Neuronal stem cell (in vitro differentiated cells): ENCODE data around the gene IQCH.
"Not testable (repeated sequence)": the region's sequence is repeated elsewhere in the genome, so short reads cannot be mapped to it uniquely, and the experiment has no call there.

Experiments
- DNase-seq: peaks from one replicate; pipeline ENCODE4 v3.0.0-alpha.2; 2013; ENCODE audit warnings: low spot score
- H2AFZ ChIP-seq: one replicate; pipeline ENCODE4 v1.6.1; 2013; ENCODE audit warnings: mild to moderate bottlenecking, low read length, inconsistent platforms
- H2AK5ac ChIP-seq: 2 replicates; pipeline ENCODE4 v1.6.1; 2013; ENCODE audit warnings: low read depth, mild to moderate bottlenecking, inconsistent platforms, low read length, moderate library complexity, mixed read lengths
- H2BK120ac ChIP-seq: 2 replicates; pipeline ENCODE4 v1.6.1; 2013; ENCODE audit warnings: low read depth, mild to moderate bottlenecking, inconsistent platforms, low read length, moderate library complexity, mixed read lengths
- H2BK12ac ChIP-seq: one replicate; pipeline ENCODE4 v1.6.1; 2013; ENCODE audit warnings: low read length, inconsistent platforms
- H2BK15ac ChIP-seq: 2 replicates; pipeline ENCODE4 v1.6.1; 2013; ENCODE audit warnings: mild to moderate bottlenecking, low read length, inconsistent platforms, mixed read lengths
- H2BK5ac ChIP-seq: one replicate; pipeline ENCODE4 v1.6.1; 2013; ENCODE audit warnings: inconsistent platforms, mild to moderate bottlenecking, low read length, moderate library complexity
- H3K14ac ChIP-seq: one replicate; pipeline ENCODE4 v1.6.1; 2013; ENCODE audit warnings: low read length, inconsistent platforms
- H3K18ac ChIP-seq: 2 replicates; pipeline ENCODE4 v1.6.1; 2013; ENCODE audit warnings: low read length, inconsistent platforms
- H3K23ac ChIP-seq: 2 replicates; pipeline ENCODE4 v1.6.1; 2013; ENCODE audit warnings: low read depth, mild to moderate bottlenecking, mixed read lengths, low read length, inconsistent platforms; ENCODE audit not compliant: poor library complexity
- H3K27ac ChIP-seq: replicated peaks from 3 replicates; pipeline ENCODE4 v1.5.1; 2013; ENCODE audit warnings: low read length, inconsistent platforms
- H3K27me3 ChIP-seq, 3 experiments: 2 replicates each; pipeline ENCODE4 v1.6.1; 2013; ENCODE audit warnings: low read length in 3 of 3, mild to moderate bottlenecking in 2 of 3, inconsistent platforms in 1 of 3, low read depth in 1 of 3, mixed read lengths in 1 of 3, moderate library complexity in 1 of 3; ENCODE audit not compliant: control insufficient read depth in 3 of 3, insufficient read depth in 3 of 3
- H3K36me3 ChIP-seq, 2 donors: replicated peaks in 1 of 2; 2 replicates each; pipeline ENCODE4 v1.6.1; 2013; ENCODE audit warnings: low read length in 2 of 2; ENCODE audit not compliant: control insufficient read depth in 2 of 2, insufficient read depth in 2 of 2
- H3K4ac ChIP-seq: 2 replicates; pipeline ENCODE4 v1.6.1; 2013; ENCODE audit warnings: inconsistent platforms, mild to moderate bottlenecking, low read length, moderate library complexity
- H3K4me1 ChIP-seq, 2 donors: 1 replicate in 1 of 2; 2 replicates in 1 of 2; pipeline ENCODE4 v1.6.1; 2013; ENCODE audit warnings: low read length in 2 of 2, low read depth in 1 of 2; ENCODE audit not compliant: control insufficient read depth in 2 of 2, insufficient read depth in 1 of 2
- H3K4me2 ChIP-seq: one replicate; pipeline ENCODE4 v1.6.1; 2013; ENCODE audit warnings: mild to moderate bottlenecking, low read length, inconsistent platforms; ENCODE audit not compliant: insufficient read depth, poor library complexity, severe bottlenecking
- H3K4me3 ChIP-seq, 2 donors: 2 replicates each; pipeline ENCODE4 v1.5.1; 2013; ENCODE audit warnings: low read length in 2 of 2, mild to moderate bottlenecking in 2 of 2, inconsistent platforms in 1 of 2, moderate library complexity in 1 of 2
- H3K79me1 ChIP-seq: one replicate; pipeline ENCODE4 v1.6.1; 2013; ENCODE audit warnings: low read depth, mild to moderate bottlenecking, inconsistent platforms, low read length, moderate library complexity
- H3K9ac ChIP-seq: one replicate; pipeline ENCODE4 v1.6.1; 2013; ENCODE audit warnings: mild to moderate bottlenecking, low read depth, low read length, inconsistent platforms; ENCODE audit not compliant: poor library complexity
- H3K9me3 ChIP-seq, 2 donors: replicated peaks in 1 of 2; 2 replicates each; pipeline versions ENCODE3 to v1.6.1; 2013; ENCODE audit warnings: low read length in 2 of 2, mild to moderate bottlenecking in 2 of 2, inconsistent platforms in 1 of 2, low read depth in 1 of 2, mixed read lengths in 1 of 2, moderate library complexity in 1 of 2; ENCODE audit not compliant: control insufficient read depth in 2 of 2, insufficient read depth in 1 of 2
- H4K8ac ChIP-seq: one replicate; pipeline ENCODE4 v1.6.1; 2013; ENCODE audit warnings: low read depth, mild to moderate bottlenecking, inconsistent platforms, low read length, moderate library complexity
- H4K91ac ChIP-seq: one replicate; pipeline ENCODE4 v1.6.1; 2013; ENCODE audit warnings: low read length, low read depth, mild to moderate bottlenecking, inconsistent platforms; ENCODE audit not compliant: poor library complexity
- WGBS, 2 donors: extraction: QIAGEN DNeasy Blood & Tissue Kit; methylation state at CpG; one replicate each; pipeline ENCODE4 v1.1.7; 2013; ENCODE audit warnings: missing lambda C conversion rate in 2 of 2, mixed read lengths in 1 of 2; ENCODE audit not compliant: insufficient read length in 2 of 2, insufficient replicate concordance in 1 of 2; ENCODE audit errors: extremely low coverage in 2 of 2; 5-methylcytosine and 5-hydroxymethylcytosine counted together

Gene IQCH

GRCh38 chr15:67433495-67434099 is 179.0 kb downstream of the IQCH start:
- Histone ChIP-seq H2BK120ac (no peak overlapping the region), H3K79me1 (no peaks in the 10 kb centered on the region), H2AK5ac (no peak overlapping the region), H2BK15ac (no peak overlapping the region), H2BK12ac (no peak overlapping the region), H2AFZ (no peak overlapping the region), H3K4me3 (no peak overlapping the region), H3K18ac (no peak overlapping the region), H3K27ac (no peak overlapping the region), H3K14ac (no peak overlapping the region), H3K4ac (no peak overlapping the region), H3K4me2 (no peak overlapping the region), H3K27me3 (no peaks in the 10 kb centered on the region), H3K36me3 (no peaks in the 10 kb centered on the region), H3K9me3 (no peaks in the 10 kb centered on the region), H3K4me1 (no peaks in the 10 kb centered on the region), H2BK5ac (no peak overlapping the region), H4K91ac (no peak overlapping the region), H4K8ac (no peak overlapping the region), H3K23ac (no peak overlapping the region), H3K9ac (no peak overlapping the region)
- WGBS, 2 donors = no CpG with 5 or more reads among the region's 3 CpGs
- DNase-seq = peak; percentile 37

DNA sequence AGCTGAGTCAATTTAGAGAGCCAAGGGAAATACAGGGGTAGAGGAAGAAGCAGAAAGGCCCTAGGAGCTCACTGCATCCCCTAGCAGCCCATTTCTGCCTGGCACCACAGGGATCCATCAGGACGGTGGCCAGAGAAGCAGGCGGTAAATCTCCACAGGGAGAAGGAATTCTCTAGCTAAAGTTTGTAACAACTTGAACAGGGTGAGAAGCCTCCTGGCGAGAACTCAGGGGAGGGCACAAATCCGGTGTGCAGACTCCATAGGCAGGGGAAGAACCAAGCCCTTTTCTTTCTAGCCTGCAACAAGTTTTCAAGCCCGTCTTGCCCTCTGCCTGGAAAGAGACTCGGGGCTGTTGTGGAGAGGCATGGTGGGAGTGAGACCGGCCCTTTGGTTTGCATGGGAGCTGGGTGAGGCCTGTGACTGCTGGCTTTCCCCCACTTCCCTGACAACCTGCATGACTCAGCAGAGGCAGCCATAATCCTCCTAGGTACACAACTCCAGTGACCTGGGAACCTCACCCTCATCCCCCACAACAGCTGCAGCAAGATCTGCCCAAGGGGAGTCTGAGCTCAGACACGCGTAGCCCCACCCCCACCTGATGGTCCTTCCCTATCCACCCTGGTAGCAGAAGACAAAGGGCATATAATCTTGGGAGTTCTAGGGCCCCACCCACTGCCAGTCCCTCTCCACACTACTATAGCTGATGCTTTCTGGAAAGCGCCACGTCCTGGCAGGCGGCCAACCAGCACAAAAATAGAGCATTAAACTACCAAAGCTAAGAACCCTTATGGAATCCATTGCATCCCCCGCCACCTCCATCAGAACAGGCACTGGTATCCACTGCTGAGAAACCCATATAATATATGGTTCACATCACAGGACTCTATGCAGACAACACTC is 182.0 kb downstream of the IQCH start:
- peak overlapping the region; percentile 41 for H2BK12ac ChIP-seq
- not testable (repeated sequence) for H3K27ac ChIP-seq
- WGBS, 2 donors = no CpG with 5 or more reads among the region's 13 CpGs

DNA sequence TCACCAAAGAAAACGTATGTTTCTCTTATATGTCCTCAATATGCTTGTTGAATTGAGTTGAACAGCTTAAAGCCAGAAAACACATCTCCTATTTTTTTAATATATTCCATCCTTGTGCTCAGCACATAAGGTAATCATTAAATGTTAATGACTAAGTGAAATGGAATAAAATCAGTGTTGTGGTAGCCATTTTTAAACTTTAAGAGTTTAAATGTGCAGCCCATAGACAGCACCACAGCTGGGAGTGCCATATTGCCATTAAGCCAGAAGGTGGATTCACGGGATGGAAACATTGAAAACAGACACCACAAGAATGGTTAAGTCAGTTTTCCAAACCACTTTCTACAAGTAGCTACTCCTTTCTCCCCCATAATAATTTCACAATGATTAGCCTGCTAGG is 189.5 kb downstream of the IQCH start:
- no peak overlapping the region for H3K4me2 ChIP-seq
- no peak overlapping the region for H3K4me3 ChIP-seq
- H3K79me1 ChIP-seq = no peaks in the 10 kb centered on the region
- H3K4me1 ChIP-seq = no peaks in the 10 kb centered on the region
- peaks cover 0 to 3% of the 10 kb centered on the region in 2 donors for H3K9me3 ChIP-seq
- no peak overlapping the region for H3K9ac ChIP-seq
- no peaks in the 10 kb centered on the region for H3K27me3 ChIP-seq
- H3K27ac ChIP-seq = no peak overlapping the region
- DNase-seq = no peak
- no peak overlapping the region for H2BK15ac ChIP-seq
- H2BK120ac ChIP-seq = no peak overlapping the region
- no peak overlapping the region for H2BK5ac ChIP-seq
- no peak overlapping the region for H3K4ac ChIP-seq
- H4K8ac ChIP-seq = no peak overlapping the region
- no peak overlapping the region for H3K23ac ChIP-seq
- H3K36me3 ChIP-seq = no peaks in the 10 kb centered on the region
- no peak overlapping the region for H2AFZ ChIP-seq
- no CpG with 5 or more reads among the region's 2 CpGs for WGBS, 2 donors
- no peak overlapping the region for H4K91ac ChIP-seq
- H2AK5ac ChIP-seq = no peak overlapping the region
- H3K14ac ChIP-seq = no peak overlapping the region
- no peak overlapping the region for H2BK12ac ChIP-seq
- no peak overlapping the region for H3K18ac ChIP-seq

More for the DNA sequence above, 182.0 kb downstream of the IQCH start:
- H2BK5ac ChIP-seq, H3K4me2 ChIP-seq, H3K14ac ChIP-seq, H2BK15ac ChIP-seq, H4K91ac ChIP-seq, H3K36me3 ChIP-seq, H2AFZ ChIP-seq, H3K23ac ChIP-seq, H3K4me1 ChIP-seq, H2BK120ac ChIP-seq, H3K4ac ChIP-seq, H3K4me3 ChIP-seq, H4K8ac ChIP-seq, DNase-seq, H3K79me1 ChIP-seq, H3K9ac ChIP-seq, H3K9me3 ChIP-seq, H2AK5ac ChIP-seq, H3K27me3 ChIP-seq: not testable (repeated sequence)
- peak overlapping the region; percentile 48 for H3K18ac ChIP-seq

DNA sequence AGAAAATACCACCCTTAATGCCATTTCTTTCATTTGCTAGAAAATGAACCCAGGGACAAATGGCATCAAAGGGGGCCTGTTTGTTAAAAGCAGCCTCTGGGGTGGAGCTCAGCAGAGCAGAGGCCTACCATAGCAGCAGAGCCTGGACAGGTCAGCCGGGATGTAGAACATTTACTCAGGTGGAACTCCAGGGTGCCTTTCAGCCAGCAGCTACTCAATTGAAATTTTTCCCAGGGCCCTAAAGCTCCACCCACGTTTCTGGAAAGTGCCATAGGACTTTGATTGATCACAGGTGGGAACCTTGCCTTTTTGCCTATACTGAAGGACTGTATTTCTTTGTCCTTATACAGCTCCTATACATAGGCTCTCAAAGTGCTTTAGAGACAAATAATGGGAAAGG is 191.9 kb downstream of the IQCH start:
- WGBS, 2 donors = no CpG with 5 or more reads among the region's 2 CpGs
- no peak overlapping the region for H2BK120ac ChIP-seq
- no peaks in the 10 kb centered on the region for H3K79me1 ChIP-seq
- H3K4ac ChIP-seq = no peak overlapping the region
- no peak overlapping the region for H3K23ac ChIP-seq
- no peaks in the 10 kb centered on the region for H3K27me3 ChIP-seq
- no peak overlapping the region for H2BK12ac ChIP-seq
- H3K14ac ChIP-seq = no peak overlapping the region
- H2BK5ac ChIP-seq = no peak overlapping the region
- H3K18ac ChIP-seq = no peak overlapping the region
- H3K4me1 ChIP-seq = no peaks in the 10 kb centered on the region
- H3K4me2 ChIP-seq = no peak overlapping the region
- no peak overlapping the region for H3K27ac ChIP-seq
- no peak overlapping the region for H2AFZ ChIP-seq
- no peak overlapping the region for H2AK5ac ChIP-seq
- no peak overlapping the region for H3K9ac ChIP-seq
- no peak overlapping the region for H2BK15ac ChIP-seq
- H3K4me3 ChIP-seq = no peak overlapping the region
- no peak overlapping the region for H4K91ac ChIP-seq
- H3K9me3 ChIP-seq = no peaks in the 10 kb centered on the region
- no peak for DNase-seq
- no peak overlapping the region for H4K8ac ChIP-seq
- no peaks in the 10 kb centered on the region for H3K36me3 ChIP-seq
